IMR-90 (cell line): ENCODE measurements around the gene PALS1. TPM values are rescaled to one million over a fixed set of nuclear protein-coding genes. Genes with fewer than 3 reads are reported as not detected.

Experiments
- ATAC-seq: fragments of 200-7000 bp; cut with Tn5 transposase; 2 replicates; pipeline ENCODE4 v1.9.1; 2020; ENCODE audit warnings: low read depth, mild to moderate bottlenecking, moderate library complexity
- BruUV-seq: library from RNA; stranded (reverse); fragments of 400-500 nt; replicated peaks from 2 replicates; lab custom pipeline; 2021; lab: Mats Ljungman, UMichigan
- CTCF ChIA-PET: fragments of 300-600 bp; formaldehyde crosslinking; extraction: SDS; loops from one replicate; lab custom pipeline; 2021; ENCODE audit warnings: antibody characterized with exemption; lab: Yijun Ruan, JAX
- POLR2A ChIA-PET: fragments of 300-600 bp; sonication (Branson Sonifier 250); formaldehyde crosslinking; loops from one replicate; lab custom pipeline; 2022; ENCODE audit warnings: antibody characterized with exemption; ENCODE audit not compliant: unreplicated experiment; lab: Charles Lee
- DNase-seq: peaks from one replicate; pipeline ENCODE4 v3.0.0; 2013
- H2AFZ ChIP-seq: replicated peaks from 2 replicates; pipeline ENCODE3; 2013; ENCODE audit warnings: low read length, mild to moderate bottlenecking; ENCODE audit not compliant: poor library complexity
- H2AK5ac ChIP-seq: 2 replicates; pipeline ENCODE4 v1.6.1; 2013; ENCODE audit warnings: low read depth, low read length, inconsistent platforms
- H2AK9ac ChIP-seq: replicated peaks from 2 replicates; pipeline ENCODE3; 2013; ENCODE audit warnings: mild to moderate bottlenecking, low read depth, low read length, moderate library complexity; ENCODE audit not compliant: poor library complexity
- H2BK120ac ChIP-seq: 2 replicates; pipeline ENCODE4 v1.6.1; 2013; ENCODE audit warnings: low read depth, low read length, inconsistent platforms
- H2BK15ac ChIP-seq: 3 replicates; pipeline ENCODE4 v1.6.1; 2013; ENCODE audit warnings: low read depth, low read length, inconsistent platforms
- H2BK20ac ChIP-seq: 2 replicates; pipeline ENCODE4 v1.6.1; 2013; ENCODE audit warnings: low read depth, mild to moderate bottlenecking, inconsistent platforms, low read length, moderate library complexity
- H2BK5ac ChIP-seq: 2 replicates; pipeline ENCODE4 v1.6.1; 2013; ENCODE audit warnings: mild to moderate bottlenecking, low read depth, low read length, inconsistent platforms; ENCODE audit not compliant: poor library complexity, severe bottlenecking
- H3K14ac ChIP-seq: replicated peaks from 2 replicates; pipeline ENCODE4 v1.6.1; 2013; ENCODE audit warnings: low read depth, low read length, inconsistent platforms
- H3K18ac ChIP-seq: 2 replicates; pipeline ENCODE4 v1.6.1; 2013; ENCODE audit warnings: low read depth, low read length, control low read depth
- H3K23ac ChIP-seq: 2 replicates; pipeline ENCODE4 v1.6.1; 2013; ENCODE audit warnings: low read depth, low read length, inconsistent platforms
- H3K27ac ChIP-seq: 2 replicates; pipeline ENCODE4 v1.5.1; 2013; ENCODE audit warnings: mild to moderate bottlenecking, control low read depth, low read length; ENCODE audit not compliant: insufficient read depth
- H3K27me3 ChIP-seq: 2 replicates; pipeline ENCODE4 v1.6.1; 2013; ENCODE audit warnings: low read length; ENCODE audit not compliant: control insufficient read depth, insufficient read depth
- H3K36me3 ChIP-seq: 2 replicates; pipeline ENCODE4 v1.6.1; 2013; ENCODE audit warnings: low read length, mixed read lengths; ENCODE audit not compliant: control insufficient read depth, insufficient read depth
- H3K4ac ChIP-seq: 2 replicates; pipeline ENCODE4 v1.6.1; 2013; ENCODE audit warnings: low read depth, low read length, inconsistent platforms
- H3K4me1 ChIP-seq: 2 replicates; pipeline ENCODE4 v1.6.1; 2013; ENCODE audit warnings: low read length, mixed read lengths; ENCODE audit not compliant: control insufficient read depth, insufficient read depth
- H3K4me2 ChIP-seq: 2 replicates; pipeline ENCODE4 v1.6.1; 2013; ENCODE audit warnings: low read depth, mild to moderate bottlenecking, control low read depth, low read length, moderate library complexity
- H3K4me3 ChIP-seq: 2 replicates; pipeline ENCODE4 v1.5.1; 2013; ENCODE audit warnings: low read depth, mild to moderate bottlenecking, control low read depth, low read length, moderate library complexity; ENCODE audit not compliant: insufficient read depth
- H3K56ac ChIP-seq: 2 replicates; pipeline ENCODE4 v1.6.1; 2013; ENCODE audit warnings: low read length, inconsistent platforms; ENCODE audit not compliant: insufficient read depth; ENCODE audit errors: extremely low read depth
- H3K79me1 ChIP-seq, 2 experiments: 2 replicates each; pipeline ENCODE4 v1.6.1; 2013; ENCODE audit warnings: low read length in 2 of 2, inconsistent platforms in 1 of 2, low read depth in 1 of 2
- H3K9ac ChIP-seq: 2 replicates; pipeline ENCODE4 v1.6.1; 2013; ENCODE audit warnings: low read depth, low read length, control low read depth
- H3K9me1 ChIP-seq: 2 replicates; pipeline ENCODE4 v1.6.1; 2013; ENCODE audit warnings: low read length, inconsistent platforms; ENCODE audit not compliant: insufficient read depth
- H3K9me3 ChIP-seq: 2 replicates; pipeline ENCODE4 v1.6.1; 2013; ENCODE audit warnings: low read length; ENCODE audit not compliant: control insufficient read depth, insufficient read depth
- H4K20me1 ChIP-seq: 2 replicates; pipeline ENCODE4 v1.6.1; 2013; ENCODE audit warnings: low read length, inconsistent platforms; ENCODE audit not compliant: insufficient read depth
- H4K5ac ChIP-seq: 2 replicates; pipeline ENCODE4 v1.6.1; 2013; ENCODE audit warnings: mild to moderate bottlenecking, low read depth, low read length, control low read depth
- H4K8ac ChIP-seq, 2 experiments: 2 replicates each; pipeline ENCODE4 v1.6.1; 2013; ENCODE audit warnings: low read depth in 2 of 2, low read length in 2 of 2, control low read depth in 1 of 2, inconsistent platforms in 1 of 2
- H4K91ac ChIP-seq: 2 replicates; pipeline ENCODE4 v1.6.1; 2013; ENCODE audit warnings: low read depth, low read length, inconsistent platforms; ENCODE audit not compliant: insufficient read depth
- CEBPB ChIP-seq: IDR thresholded peaks from 2 replicates; pipeline ENCODE4 v1.6.1; 2012; ENCODE audit warnings: low read depth, low read length, improper control_type of control experiment
- MAZ ChIP-seq: IDR thresholded peaks from 2 replicates; pipeline ENCODE4 v1.6.1; 2012; ENCODE audit warnings: low read depth, mild to moderate bottlenecking, low read length, improper control_type of control experiment, moderate library complexity, borderline replicate concordance
- MXI1 ChIP-seq: IDR thresholded peaks from 2 replicates; pipeline ENCODE4 v1.6.1; 2012; ENCODE audit warnings: low read depth, mild to moderate bottlenecking, low read length, moderate library complexity, borderline replicate concordance
- RCOR1 ChIP-seq: IDR thresholded peaks from 2 replicates; pipeline ENCODE4 v1.6.1; 2012; ENCODE audit warnings: mild to moderate bottlenecking, low read length, improper control_type of control experiment; ENCODE audit not compliant: insufficient replicate concordance
- WGBS, 2 experiments: methylation state at CpG; one replicate each; pipeline versions ENCODE4 v1.1.5 to v1.1.7; 2013; ENCODE audit warnings: missing lambda C conversion rate in 2 of 2; ENCODE audit not compliant: insufficient read length in 1 of 2; ENCODE audit errors: extremely low coverage in 2 of 2; 5-methylcytosine and 5-hydroxymethylcytosine counted together
- dilution Hi-C: fragments of 300-500 bp; cut with HindIII; formaldehyde crosslinking; loops from one replicate; pipeline ENCODE4 v1.14.3; 2018; ENCODE audit warnings: low sequenced_read_pairs; ENCODE audit not compliant: unreplicated experiment
- in situ Hi-C: fragments of 300-500 bp; cut with MboI; formaldehyde crosslinking; loops from 3 replicates; pipeline ENCODE4 v1.14.3; 2019; ENCODE audit warnings: low sequenced_read_pairs, inconsistent platforms, mixed read lengths
- intact Hi-C: fragments of 100-400 bp; cut with micrococcal nuclease; formaldehyde crosslinking; loops from 2 replicates; pipeline ENCODE4 v1.10.0; 2022
- polyA plus RNA-seq, 3 experiments: library from polyadenylated mRNA; depleted of rRNA; stranded (reverse); fragments of >200 nt; gene quantifications; 2 replicates each; pipeline ENCODE4 v1.2.3, GENCODE V29; 2012; ENCODE audit warnings: low replicate concordance in 1 of 3
- total RNA-seq: library from RNA; depleted of rRNA; stranded (reverse); fragments of >200 nt; gene quantifications from 2 replicates; pipeline ENCODE4 v1.2.3, GENCODE V29; 2012
- TF ChIP-seq, protein P1 (sequence below): fragments of 150-350 bp; IDR thresholded peaks from 2 replicates; pipeline ENCODE4 v1.6.1; 2017; ENCODE audit warnings: mild to moderate bottlenecking, antibody characterized with exemption, low read length, low read depth

Gene PALS1
- total and polyA plus RNA-seq, 2 of the 4 experiments (the other 2 are of a cell fraction): 17.7 to 40.1 TPM

DNA sequence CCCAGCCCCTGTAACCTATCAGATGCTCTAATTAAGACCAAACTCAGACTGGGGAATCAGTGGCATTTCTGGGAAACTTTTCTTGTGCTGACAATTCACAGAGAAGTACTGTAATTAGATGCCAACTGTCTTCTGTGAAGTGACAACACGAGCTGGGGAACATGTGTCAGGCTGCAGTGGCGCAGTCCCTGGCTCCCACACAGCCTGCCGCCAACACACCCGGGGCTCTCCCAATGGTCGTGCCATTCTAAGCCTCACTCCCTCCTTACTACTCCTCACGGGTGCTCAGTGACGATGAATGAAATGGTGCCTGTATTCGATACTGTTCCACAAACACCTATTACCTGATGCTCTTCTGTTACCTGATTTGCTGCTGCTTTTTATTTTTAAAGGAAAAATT is 33.4 kb upstream of the PALS1 start:
- H3K9ac ChIP-seq: no peak overlapping the region
- no peak overlapping the region for H4K5ac ChIP-seq
- H3K23ac ChIP-seq: no peak overlapping the region
- no peak overlapping the region for H2AK9ac ChIP-seq
- H3K18ac ChIP-seq: no peak overlapping the region
- H2AFZ ChIP-seq: no peak overlapping the region
- intact Hi-C loops: no loop called here
- H3K9me3 ChIP-seq: no peaks in the 10 kb centered on the region
- H3K56ac ChIP-seq: no peak overlapping the region
- WGBS, 2 experiments: 100% methylated on average over 3 of the region's 8 CpGs; no CpG with 5 or more reads in 1 of the 2 experiments
- no peak overlapping the region for H3K4me2 ChIP-seq
- no peak for DNase-seq
- no peak overlapping the region for H4K8ac ChIP-seq
- no peak overlapping the region for H3K4ac ChIP-seq
- no peaks in the 10 kb centered on the region for H3K79me1 ChIP-seq
- H3K36me3 ChIP-seq: no peaks in the 10 kb centered on the region
- no peak overlapping the region for H2BK120ac ChIP-seq
- H2BK15ac ChIP-seq: no peak overlapping the region
- BruUV-seq: no TSS peak
- in situ Hi-C loops: no loop called here
- no peak overlapping the region for H3K4me3 ChIP-seq
- H4K91ac ChIP-seq: no peak overlapping the region
- 0 out of 2 replicates have a peak, but pooled peaks cover 2% of the 10 kb centered on the region for H3K9me1 ChIP-seq
- no peak overlapping the region for H3K27ac ChIP-seq
- no peaks in the 10 kb centered on the region for H4K20me1 ChIP-seq
- no peaks in the 10 kb centered on the region for H3K4me1 ChIP-seq
- ATAC-seq: no peak
- no peaks in the 10 kb centered on the region for H3K27me3 ChIP-seq
- H3K14ac ChIP-seq: no peak overlapping the region
- H2AK5ac ChIP-seq: no peak overlapping the region
- POLR2A ChIA-PET: no interaction called here
- no peak overlapping the region for H2BK5ac ChIP-seq
- dilution Hi-C loops: no loop called here
- CTCF ChIA-PET: no interaction called here
- no peak for TF ChIP-seq CEBPB
- TF ChIP-seq MAZ: no peak
- no peak for TF ChIP-seq RCOR1
- TF ChIP-seq, protein P1, sequence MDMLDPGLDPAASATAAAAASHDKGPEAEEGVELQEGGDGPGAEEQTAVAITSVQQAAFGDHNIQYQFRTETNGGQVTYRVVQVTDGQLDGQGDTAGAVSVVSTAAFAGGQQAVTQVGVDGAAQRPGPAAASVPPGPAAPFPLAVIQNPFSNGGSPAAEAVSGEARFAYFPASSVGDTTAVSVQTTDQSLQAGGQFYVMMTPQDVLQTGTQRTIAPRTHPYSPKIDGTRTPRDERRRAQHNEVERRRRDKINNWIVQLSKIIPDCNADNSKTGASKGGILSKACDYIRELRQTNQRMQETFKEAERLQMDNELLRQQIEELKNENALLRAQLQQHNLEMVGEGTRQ: no peak
- no peak for TF ChIP-seq MXI1
- no peak overlapping the region for H2BK20ac ChIP-seq
